ENCODE results near the gene CORO2B. TPM values are rescaled to one million over a fixed set of nuclear protein-coding genes. Genes with fewer than 3 reads are reported as not detected.

The CORO2B gene
- total RNA-seq, 2 donors from 2014 or later: 4.3 to 8.5 TPM

DNA sequence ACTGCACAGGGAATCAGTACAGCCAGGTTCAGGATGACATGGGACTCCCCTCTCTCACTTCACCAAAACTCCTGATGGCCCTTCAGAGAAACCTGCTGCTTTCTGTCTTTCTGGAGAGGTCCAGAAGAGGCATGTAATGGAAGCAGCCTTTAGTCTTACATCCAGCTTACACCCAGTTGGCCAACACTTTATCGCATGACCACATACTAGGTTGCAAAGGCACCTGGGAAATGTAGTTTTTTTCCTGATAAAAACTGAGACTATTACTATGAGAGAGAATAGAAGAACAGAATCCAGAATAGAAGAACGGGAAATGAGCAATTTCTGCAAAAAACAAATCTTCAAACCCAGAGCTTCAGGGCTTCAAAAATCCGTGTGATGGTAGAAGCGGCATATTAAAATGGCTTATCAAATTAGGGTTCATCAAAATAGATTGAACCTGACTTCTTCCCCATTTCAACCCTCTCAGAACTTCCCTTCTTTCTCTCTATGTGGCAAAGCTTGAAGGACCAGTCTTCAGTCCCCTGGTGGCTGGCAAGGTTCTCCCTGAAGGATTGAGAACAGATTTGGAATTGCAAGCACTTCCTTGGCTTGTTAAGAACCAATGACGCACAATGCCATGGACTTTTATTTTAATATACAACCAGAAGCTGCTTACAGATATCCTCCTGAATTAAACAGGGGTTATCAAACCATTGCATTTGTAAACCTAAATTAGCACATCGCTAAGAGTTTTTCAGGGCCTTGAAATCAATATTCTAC is 34.4 kb downstream of the CORO2B start:
- Histone ChIP-seq H3K27ac (no peak overlapping the region), H3K4me3 (no peak overlapping the region), H3K9me3 (no peaks in the 10 kb centered on the region), H3K4me1 (ENCODE audit: control insufficient read depth in 1 of 2, low read depth in 2 of 2) (peaks cover 9 to 22% of the 10 kb centered on the region in 2 donors), H3K36me3 (no peaks in the 10 kb centered on the region), H3K27me3 (replicated peaks; ENCODE audit: insufficient read depth) (no peaks in the 10 kb centered on the region)
- TF ChIP-seq, protein P1, sequence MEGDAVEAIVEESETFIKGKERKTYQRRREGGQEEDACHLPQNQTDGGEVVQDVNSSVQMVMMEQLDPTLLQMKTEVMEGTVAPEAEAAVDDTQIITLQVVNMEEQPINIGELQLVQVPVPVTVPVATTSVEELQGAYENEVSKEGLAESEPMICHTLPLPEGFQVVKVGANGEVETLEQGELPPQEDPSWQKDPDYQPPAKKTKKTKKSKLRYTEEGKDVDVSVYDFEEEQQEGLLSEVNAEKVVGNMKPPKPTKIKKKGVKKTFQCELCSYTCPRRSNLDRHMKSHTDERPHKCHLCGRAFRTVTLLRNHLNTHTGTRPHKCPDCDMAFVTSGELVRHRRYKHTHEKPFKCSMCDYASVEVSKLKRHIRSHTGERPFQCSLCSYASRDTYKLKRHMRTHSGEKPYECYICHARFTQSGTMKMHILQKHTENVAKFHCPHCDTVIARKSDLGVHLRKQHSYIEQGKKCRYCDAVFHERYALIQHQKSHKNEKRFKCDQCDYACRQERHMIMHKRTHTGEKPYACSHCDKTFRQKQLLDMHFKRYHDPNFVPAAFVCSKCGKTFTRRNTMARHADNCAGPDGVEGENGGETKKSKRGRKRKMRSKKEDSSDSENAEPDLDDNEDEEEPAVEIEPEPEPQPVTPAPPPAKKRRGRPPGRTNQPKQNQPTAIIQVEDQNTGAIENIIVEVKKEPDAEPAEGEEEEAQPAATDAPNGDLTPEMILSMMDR (IDR thresholded peaks at IDR 0.05): no peak
- ATAC-seq (ENCODE audit: insufficient number of reproducible peaks, low FRiP score, low read depth) (no peak), DNase-seq (ENCODE audit: low spot score) (no peak)

DNA sequence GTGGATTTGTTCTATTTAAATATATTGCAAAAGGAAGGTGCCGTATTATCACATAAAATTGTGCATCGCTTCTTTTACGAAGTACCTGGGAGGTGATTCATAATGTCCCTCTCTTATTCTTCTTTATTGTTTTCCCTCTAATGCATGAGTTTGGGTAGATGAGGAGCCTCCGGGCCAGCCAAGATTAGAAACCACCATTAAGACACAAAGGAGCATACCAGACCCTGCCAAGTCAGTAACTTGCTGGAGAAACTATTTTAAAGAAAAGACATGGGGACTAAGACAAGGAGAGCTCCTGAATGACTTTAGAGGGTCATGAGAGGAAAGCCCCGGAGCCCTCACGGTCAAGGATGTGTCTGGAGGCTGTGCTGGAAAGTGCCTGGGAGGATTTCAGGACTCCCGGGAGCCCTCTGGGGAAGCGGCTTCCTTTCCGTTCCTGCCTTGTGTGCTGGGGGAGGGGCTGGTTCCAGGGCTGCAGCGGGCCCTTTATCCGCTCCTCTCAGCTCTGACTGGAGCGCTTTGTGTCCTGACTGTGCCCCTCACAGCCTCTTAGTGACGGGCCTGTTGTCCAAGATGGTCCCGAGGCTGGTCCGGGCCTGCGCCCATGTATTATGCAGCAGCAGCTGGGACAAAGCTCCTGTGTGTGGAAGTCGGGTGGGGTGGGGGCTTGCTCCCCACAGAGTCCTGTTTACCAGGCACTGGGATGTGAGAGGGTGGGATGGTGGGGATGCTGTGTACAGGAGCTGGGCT is 35.7 kb downstream of the CORO2B start:
- Histone ChIP-seq H3K4me3 (no peak overlapping the region), H3K4me1 (ENCODE audit: control insufficient read depth in 1 of 2, low read depth in 2 of 2) (peaks cover under 1 to 9% of the 10 kb centered on the region in 2 donors), H3K27ac (no peak overlapping the region), H3K9me3 (no peaks in the 10 kb centered on the region), H3K36me3 (no peaks in the 10 kb centered on the region), H3K27me3 (replicated peaks; ENCODE audit: insufficient read depth) (no peaks in the 10 kb centered on the region)
- no peak for DNase-seq (ENCODE audit: low spot score)
- no peak for ATAC-seq (ENCODE audit: insufficient number of reproducible peaks, low FRiP score, low read depth)
- TF ChIP-seq, protein P1 (IDR thresholded peaks at IDR 0.05): no peak

DNA sequence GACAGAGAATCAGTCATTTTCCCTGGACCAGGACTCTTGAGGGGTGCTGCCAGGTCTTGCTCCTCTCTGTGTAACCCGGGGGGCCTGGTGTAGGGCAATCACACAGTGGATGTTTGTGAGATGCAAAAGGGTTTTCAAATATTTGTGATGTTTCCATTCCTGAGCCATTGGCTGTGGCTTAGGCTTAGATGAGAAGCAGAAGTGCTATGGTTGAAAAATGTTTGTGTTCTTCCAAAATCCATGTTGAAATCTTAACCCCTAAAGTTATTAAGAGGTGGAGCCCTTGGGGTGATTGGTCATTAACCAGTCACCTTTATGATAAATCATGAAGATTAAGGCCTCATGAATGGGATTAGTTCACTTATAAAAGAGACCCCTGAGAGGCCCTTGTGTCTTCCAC is 36.5 kb downstream of the CORO2B start:
- ATAC-seq (ENCODE audit: insufficient number of reproducible peaks, low FRiP score, low read depth): no peak
- no peak overlapping the region for H3K27ac ChIP-seq
- no peaks in the 10 kb centered on the region for H3K27me3 ChIP-seq (replicated peaks; ENCODE audit: insufficient read depth)
- TF ChIP-seq, protein P1 (IDR thresholded peaks at IDR 0.05): no peak
- DNase-seq (ENCODE audit: low spot score): no peak
- no peak overlapping the region for H3K4me3 ChIP-seq
- H3K36me3 ChIP-seq: no peaks in the 10 kb centered on the region
- no peaks in the 10 kb centered on the region for H3K9me3 ChIP-seq
- peaks cover 0 to 6% of the 10 kb centered on the region in 2 donors for H3K4me1 ChIP-seq (ENCODE audit: control insufficient read depth in 1 of 2, low read depth in 2 of 2)

DNA sequence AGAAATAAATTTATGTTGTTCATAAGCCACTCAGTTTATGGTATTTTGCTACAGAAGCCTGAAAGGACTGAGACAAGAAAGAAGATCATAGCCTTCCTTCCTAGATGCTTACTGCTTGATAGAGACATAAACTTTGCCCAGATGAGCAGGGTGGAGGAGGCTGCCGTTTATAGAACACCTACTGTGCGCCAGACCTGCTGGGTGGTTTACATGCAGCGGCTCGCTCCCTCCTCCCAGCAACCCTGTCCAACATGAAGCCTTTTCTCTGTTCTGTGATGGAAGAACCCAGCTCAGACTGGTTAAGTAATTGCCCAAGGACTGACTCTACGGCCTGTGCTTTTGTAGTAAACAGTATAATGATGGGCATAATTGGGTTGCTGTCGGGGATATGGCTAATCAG is 37.0 kb downstream of the CORO2B start:
- H3K4me1 ChIP-seq (ENCODE audit: control insufficient read depth in 1 of 2, low read depth in 2 of 2): peaks cover 3 to 10% of the 10 kb centered on the region in 2 donors
- H3K4me3 ChIP-seq: no peak overlapping the region
- no peak for ATAC-seq (ENCODE audit: insufficient number of reproducible peaks, low FRiP score, low read depth)
- no peaks in the 10 kb centered on the region for H3K9me3 ChIP-seq
- DNase-seq (ENCODE audit: low spot score): no peak
- TF ChIP-seq, protein P1 (IDR thresholded peaks at IDR 0.05): no peak
- H3K27me3 ChIP-seq (replicated peaks; ENCODE audit: insufficient read depth): no peaks in the 10 kb centered on the region
- H3K36me3 ChIP-seq: no peaks in the 10 kb centered on the region
- H3K27ac ChIP-seq: no peak overlapping the region

DNA sequence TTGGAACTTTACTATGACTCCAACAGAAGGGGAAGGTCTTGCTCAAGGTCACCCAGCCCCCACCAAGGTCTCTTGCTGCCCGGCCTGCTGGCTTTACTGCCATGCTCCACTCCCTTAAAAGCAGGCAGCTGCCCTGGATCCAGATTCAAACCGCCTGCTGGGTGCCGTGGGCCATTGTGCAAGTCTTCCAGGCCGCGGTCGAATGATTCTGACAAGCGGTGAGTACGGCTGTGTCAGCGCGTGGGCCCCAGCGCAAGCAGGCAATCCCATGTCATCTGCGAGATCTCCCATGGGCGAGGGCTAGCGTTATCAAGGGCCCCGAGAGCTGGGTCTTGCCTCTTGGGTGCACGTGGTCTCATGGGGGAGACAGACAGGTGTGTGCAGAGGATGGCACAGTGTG is 37.6 kb downstream of the CORO2B start:
- no peak overlapping the region for H3K27ac ChIP-seq
- TF ChIP-seq, protein P1 (IDR thresholded peaks at IDR 0.05): no peak
- ATAC-seq (ENCODE audit: insufficient number of reproducible peaks, low FRiP score, low read depth): no peak
- no peaks in the 10 kb centered on the region for H3K27me3 ChIP-seq (replicated peaks; ENCODE audit: insufficient read depth)
- H3K9me3 ChIP-seq: no peaks in the 10 kb centered on the region
- H3K4me3 ChIP-seq: no peak overlapping the region
- H3K4me1 ChIP-seq (ENCODE audit: control insufficient read depth in 1 of 2, low read depth in 2 of 2): peaks cover 3 to 16% of the 10 kb centered on the region in 2 donors
- no peak for DNase-seq (ENCODE audit: low spot score)
- H3K36me3 ChIP-seq: no peaks in the 10 kb centered on the region
